ENCODE data around the gene PHYKPL. TPM values are rescaled to one million over a fixed set of nuclear protein-coding genes. Genes with fewer than 3 reads are reported as not detected.

Gene PHYKPL
- total and polyA plus RNA-seq, 2 experiments from 2014 or later = 57.0 to 58.7 TPM

- H3K9me3 ChIP-seq (ENCODE audit: low read depth) = no peaks in the 10 kb centered on the region
- no peak for DNase-seq (ENCODE audit: low read depth in 1 of 2, low spot score in 1 of 2)
- no peak overlapping the region for H3K27ac ChIP-seq
- peaks cover 8% of the 10 kb centered on the region for H3K4me1 ChIP-seq (ENCODE audit: low read depth)
- no peaks in the 10 kb centered on the region for H3K27me3 ChIP-seq
- H3K36me3 ChIP-seq = no peaks in the 10 kb centered on the region
- no peak for TF ChIP-seq CTCF (IDR thresholded peaks at IDR 0.05; ENCODE audit: low read depth, low read length)
- no peak overlapping the region for H3K4me3 ChIP-seq
Observed at GRCh38 chr5:178228609-178229008, 4.0 kb downstream of the PHYKPL start.

GRCh38 chr5:178227929-178228328 is 4.7 kb downstream of the PHYKPL start:
- Histone ChIP-seq H3K4me3 (no peak overlapping the region), H3K36me3 (no peaks in the 10 kb centered on the region), H3K27me3 (no peaks in the 10 kb centered on the region), H3K27ac (no peak overlapping the region), H3K9me3 (ENCODE audit: low read depth) (no peaks in the 10 kb centered on the region), H3K4me1 (ENCODE audit: low read depth) (peaks cover 8% of the 10 kb centered on the region)
- TF ChIP-seq CTCF (IDR thresholded peaks at IDR 0.05; ENCODE audit: low read depth, low read length) = no peak
- DNase-seq (ENCODE audit: low read depth in 1 of 2, low spot score in 1 of 2) = no peak

- no peak for TF ChIP-seq CTCF (IDR thresholded peaks at IDR 0.05; ENCODE audit: low read depth, low read length)
- Histone ChIP-seq H3K27ac (no peak overlapping the region), H3K27me3 (no peaks in the 10 kb centered on the region), H3K9me3 (ENCODE audit: low read depth) (no peaks in the 10 kb centered on the region), H3K36me3 (no peaks in the 10 kb centered on the region), H3K4me3 (no peak overlapping the region), H3K4me1 (ENCODE audit: low read depth) (peaks cover 6% of the 10 kb centered on the region)
- DNase-seq (ENCODE audit: low read depth in 1 of 2, low spot score in 1 of 2) = no peak
Observed at GRCh38 chr5:178227138-178227659, 5.4 kb downstream of the PHYKPL start.

GRCh38 chr5:178225174-178225573 is 7.4 kb downstream of the PHYKPL start:
- Histone ChIP-seq H3K4me1 (ENCODE audit: low read depth) (no peaks in the 10 kb centered on the region), H3K27me3 (no peaks in the 10 kb centered on the region), H3K27ac (peak overlapping the region; percentile 34), H3K9me3 (ENCODE audit: low read depth) (no peaks in the 10 kb centered on the region), H3K36me3 (peaks cover 10% of the 10 kb centered on the region), H3K4me3 (no peak overlapping the region)
- no peak for DNase-seq (ENCODE audit: low read depth in 1 of 2, low spot score in 1 of 2)
- no peak for TF ChIP-seq CTCF (IDR thresholded peaks at IDR 0.05; ENCODE audit: low read depth, low read length)

GRCh38 chr5:178224403-178224802 is 8.2 kb downstream of the PHYKPL start:
- no peaks in the 10 kb centered on the region for H3K27me3 ChIP-seq
- no peak for TF ChIP-seq CTCF (IDR thresholded peaks at IDR 0.05; ENCODE audit: low read depth, low read length)
- peaks cover 10% of the 10 kb centered on the region for H3K36me3 ChIP-seq

More at GRCh38 chr5:178224403-178224802, 8.2 kb downstream of the PHYKPL start:
- H3K4me1 ChIP-seq (ENCODE audit: low read depth) = no peaks in the 10 kb centered on the region
- peak overlapping the region; percentile 60 for H3K27ac ChIP-seq
- no peak overlapping the region for H3K4me3 ChIP-seq
- no peaks in the 10 kb centered on the region for H3K9me3 ChIP-seq (ENCODE audit: low read depth)
- no peak for DNase-seq (ENCODE audit: low read depth in 1 of 2, low spot score in 1 of 2)
